ENCODE measurements around the gene KNG1. TPM values are rescaled to one million over a fixed set of nuclear protein-coding genes. Genes with fewer than 3 reads are reported as not detected.
"Not testable (repeated sequence)": the region's sequence is repeated elsewhere in the genome, so short reads cannot be mapped to it uniquely, and the experiment has no call there.

Gene KNG1
- total RNA-seq, 4 donors from 2014 or later, result not detected

DNA sequence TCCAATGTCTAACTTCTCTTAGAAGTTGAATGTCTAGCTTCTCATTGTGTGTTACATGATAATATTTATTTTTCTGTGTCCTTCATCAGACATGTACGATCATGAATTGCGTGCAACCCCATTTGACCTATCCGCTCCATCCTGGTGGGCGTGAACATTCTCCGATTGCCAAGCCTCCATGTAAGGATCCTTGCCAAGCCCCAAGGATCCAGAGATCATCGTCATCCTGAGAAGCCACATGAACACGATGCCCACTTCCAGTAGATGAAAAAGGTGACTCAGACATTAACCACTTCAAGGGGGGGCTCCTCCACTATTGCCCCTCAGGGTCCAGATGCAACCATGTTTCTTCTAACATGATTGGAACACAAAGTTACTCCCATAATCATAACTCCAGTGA lies 25.5 kb upstream of the KNG1 start:
- TF ChIP-seq POLR2A (IDR thresholded peaks at IDR 0.05), result no peak
- TF ChIP-seq, protein P1, sequence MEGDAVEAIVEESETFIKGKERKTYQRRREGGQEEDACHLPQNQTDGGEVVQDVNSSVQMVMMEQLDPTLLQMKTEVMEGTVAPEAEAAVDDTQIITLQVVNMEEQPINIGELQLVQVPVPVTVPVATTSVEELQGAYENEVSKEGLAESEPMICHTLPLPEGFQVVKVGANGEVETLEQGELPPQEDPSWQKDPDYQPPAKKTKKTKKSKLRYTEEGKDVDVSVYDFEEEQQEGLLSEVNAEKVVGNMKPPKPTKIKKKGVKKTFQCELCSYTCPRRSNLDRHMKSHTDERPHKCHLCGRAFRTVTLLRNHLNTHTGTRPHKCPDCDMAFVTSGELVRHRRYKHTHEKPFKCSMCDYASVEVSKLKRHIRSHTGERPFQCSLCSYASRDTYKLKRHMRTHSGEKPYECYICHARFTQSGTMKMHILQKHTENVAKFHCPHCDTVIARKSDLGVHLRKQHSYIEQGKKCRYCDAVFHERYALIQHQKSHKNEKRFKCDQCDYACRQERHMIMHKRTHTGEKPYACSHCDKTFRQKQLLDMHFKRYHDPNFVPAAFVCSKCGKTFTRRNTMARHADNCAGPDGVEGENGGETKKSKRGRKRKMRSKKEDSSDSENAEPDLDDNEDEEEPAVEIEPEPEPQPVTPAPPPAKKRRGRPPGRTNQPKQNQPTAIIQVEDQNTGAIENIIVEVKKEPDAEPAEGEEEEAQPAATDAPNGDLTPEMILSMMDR (IDR thresholded peaks at IDR 0.05), result no peak
- 58 to 77% methylated on average over 7 of the region's 7 CpGs for WGBS, 2 donors

DNA sequence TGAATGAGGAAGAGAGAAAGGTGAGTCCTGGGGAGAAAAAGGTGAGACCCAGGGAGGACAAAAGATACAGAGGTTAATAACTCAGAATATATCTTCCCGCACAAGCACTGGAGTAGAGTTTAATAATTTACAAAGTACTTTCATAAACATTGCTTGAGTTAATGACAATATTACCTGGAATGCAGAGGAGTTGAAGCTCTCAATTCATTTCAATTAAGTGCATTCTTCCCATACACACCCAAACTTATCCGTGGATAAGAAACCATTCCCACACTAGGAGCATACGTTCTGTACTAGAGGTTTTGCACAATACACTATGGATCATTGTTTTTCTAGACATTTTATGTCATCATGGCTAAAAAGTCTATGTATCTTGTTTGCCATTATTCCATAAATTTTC lies 23.3 kb upstream of the KNG1 start:
- H3K4me3 ChIP-seq (ENCODE audit: low read depth, poor library complexity, severe bottlenecking), result no peak overlapping the region

More for the DNA sequence above, 25.5 kb upstream of the KNG1 start:
- intact Hi-C loops (cut with DNase I; ENCODE audit: low total_unique reads), result no loop called here
- no peak overlapping the region for H3K4me3 ChIP-seq (ENCODE audit: low read depth, poor library complexity, severe bottlenecking)
- DNase-seq (ENCODE audit: low spot score in 2 of 2), result no peak

DNA sequence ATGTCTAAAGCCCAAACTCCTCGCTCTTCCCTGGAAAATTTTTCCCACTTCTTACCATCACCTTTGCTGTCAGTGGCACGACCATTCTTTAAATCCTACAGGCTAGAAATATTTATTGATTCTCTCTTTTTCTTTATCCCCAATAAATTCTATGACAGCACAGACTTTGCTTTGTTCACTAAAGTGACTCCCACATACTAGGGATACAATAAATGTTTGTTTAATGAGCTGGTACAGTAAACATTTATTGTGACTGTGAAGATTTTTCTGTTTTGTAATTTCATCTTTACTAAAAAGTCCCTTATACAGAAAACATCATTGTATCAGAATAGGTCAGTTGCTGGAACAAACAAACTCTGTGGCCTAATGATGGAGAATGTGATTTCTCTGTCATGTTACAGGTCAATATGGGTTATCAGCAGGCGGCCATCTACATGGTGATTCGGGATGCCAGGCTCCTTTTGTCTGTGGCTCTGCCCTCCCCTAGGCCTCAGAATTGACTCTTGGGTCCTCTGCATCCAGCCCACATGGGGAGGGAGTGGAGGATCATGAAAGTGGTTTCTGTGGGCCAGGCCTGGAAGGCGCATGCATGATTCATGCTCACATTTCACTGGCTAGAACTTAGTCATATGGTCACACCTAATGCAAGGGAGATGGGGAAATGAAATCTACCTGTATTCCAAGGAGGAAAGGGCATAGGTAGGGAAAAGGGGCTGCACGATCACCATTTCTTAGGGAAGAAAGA lies 22.7 kb upstream of the KNG1 start:
- intact Hi-C loops (cut with DNase I; ENCODE audit: low total_unique reads), result no loop called here
- no peak for DNase-seq (ENCODE audit: low spot score in 2 of 2)
- WGBS, 2 donors, result 80 to 82% methylated on average over 6 of the region's 6 CpGs
- no peak overlapping the region for H3K4me3 ChIP-seq (ENCODE audit: low read depth, poor library complexity, severe bottlenecking)
- no peak for TF ChIP-seq POLR2A (IDR thresholded peaks at IDR 0.05)
- TF ChIP-seq, protein P1 (IDR thresholded peaks at IDR 0.05), result no peak

More for the DNA sequence above, 23.3 kb upstream of the KNG1 start:
- WGBS, 2 donors, result 89 to 91% methylated on average over 3 of the region's 3 CpGs
- intact Hi-C loops (cut with DNase I; ENCODE audit: low total_unique reads), result no loop called here
- TF ChIP-seq, protein P1 (IDR thresholded peaks at IDR 0.05), result no peak
- no peak for TF ChIP-seq POLR2A (IDR thresholded peaks at IDR 0.05)
- no peak for DNase-seq (ENCODE audit: low spot score in 2 of 2)

DNA sequence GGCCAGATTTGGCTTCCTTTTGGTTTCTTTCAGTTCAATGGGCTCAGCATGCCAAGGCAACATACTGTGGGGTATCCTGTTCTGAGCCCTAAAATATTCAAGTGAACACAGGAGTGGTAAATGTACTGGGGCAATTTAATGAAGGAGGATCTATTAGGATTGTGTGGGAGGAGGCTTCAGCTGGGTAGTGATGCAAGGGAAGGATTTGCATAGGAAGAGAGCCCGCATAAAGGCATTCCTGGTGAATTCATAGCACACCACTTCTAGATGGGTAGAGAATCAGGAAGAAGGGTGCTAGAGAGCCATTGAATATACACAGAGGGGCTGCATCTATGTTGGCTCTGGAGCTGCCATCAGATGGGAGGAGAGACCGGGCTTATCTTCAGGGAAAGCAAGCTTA lies 20.6 kb upstream of the KNG1 start:
- H3K4me3 ChIP-seq (ENCODE audit: low read depth, poor library complexity, severe bottlenecking), result no peak overlapping the region
- DNase-seq (ENCODE audit: low spot score in 2 of 2), result no peak
- WGBS, 2 donors, result 82 to 91% methylated on average over 2 of the region's 2 CpGs
- intact Hi-C loops (cut with DNase I; ENCODE audit: low total_unique reads), result no loop called here
- TF ChIP-seq POLR2A (IDR thresholded peaks at IDR 0.05), result no peak
- TF ChIP-seq, protein P1 (IDR thresholded peaks at IDR 0.05), result no peak

DNA sequence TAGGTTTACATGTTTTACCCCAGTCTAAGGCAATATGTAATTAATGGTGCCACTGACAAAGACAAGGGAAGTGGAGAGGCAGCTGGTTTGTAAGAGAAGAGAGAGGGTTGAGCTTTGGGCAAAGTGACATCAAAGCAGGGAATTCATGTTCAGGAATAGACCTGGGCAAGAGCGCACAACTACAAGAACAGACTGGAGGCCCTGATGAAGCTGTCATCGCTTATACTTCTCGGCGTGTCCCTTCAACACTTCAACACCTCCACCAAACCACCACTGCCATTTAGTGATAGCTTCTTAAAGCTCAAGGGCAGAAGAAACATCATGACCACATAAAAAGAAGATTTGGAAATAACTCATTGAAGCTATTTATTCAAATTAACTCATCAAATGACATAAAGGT lies 19.6 kb upstream of the KNG1 start:
- intact Hi-C loops (cut with DNase I; ENCODE audit: low total_unique reads), result no loop called here
- H3K4me3 ChIP-seq (ENCODE audit: low read depth, poor library complexity, severe bottlenecking), result no peak overlapping the region
- 77 to 83% methylated on average over 4 of the region's 4 CpGs for WGBS, 2 donors
- DNase-seq (ENCODE audit: low spot score in 2 of 2), result no peak
- TF ChIP-seq, protein P1 (IDR thresholded peaks at IDR 0.05), result no peak
- no peak for TF ChIP-seq POLR2A (IDR thresholded peaks at IDR 0.05)

DNA sequence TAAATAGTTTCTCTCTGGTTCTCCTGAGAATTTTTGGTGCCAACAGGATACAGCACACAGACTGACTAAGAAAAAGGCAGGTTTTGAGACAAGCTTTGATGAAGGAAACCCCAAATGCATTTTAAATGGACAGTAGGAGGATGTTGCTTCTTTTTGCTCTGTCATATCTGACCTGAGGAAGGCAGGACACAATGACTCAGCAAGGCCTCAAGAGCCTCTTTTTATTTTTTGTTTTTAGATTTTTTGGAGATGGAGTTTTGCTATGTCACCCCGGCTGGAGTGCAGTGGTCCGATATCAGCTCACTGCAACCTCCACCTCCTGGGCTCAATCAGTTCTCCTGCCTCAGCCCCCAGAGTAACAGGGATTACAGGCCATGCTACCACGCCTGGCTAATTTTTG lies 16.9 kb upstream of the KNG1 start:
- no peak for DNase-seq (ENCODE audit: low spot score in 2 of 2)
- TF ChIP-seq, protein P1 (IDR thresholded peaks at IDR 0.05), result no peak
- TF ChIP-seq POLR2A (IDR thresholded peaks at IDR 0.05), result no peak
- WGBS, 2 donors, result 89 to 95% methylated on average over 3 of the region's 3 CpGs
- H3K4me3 ChIP-seq (ENCODE audit: low read depth, poor library complexity, severe bottlenecking), result no peak overlapping the region
- intact Hi-C loops (cut with DNase I; ENCODE audit: low total_unique reads), result no loop called here

DNA sequence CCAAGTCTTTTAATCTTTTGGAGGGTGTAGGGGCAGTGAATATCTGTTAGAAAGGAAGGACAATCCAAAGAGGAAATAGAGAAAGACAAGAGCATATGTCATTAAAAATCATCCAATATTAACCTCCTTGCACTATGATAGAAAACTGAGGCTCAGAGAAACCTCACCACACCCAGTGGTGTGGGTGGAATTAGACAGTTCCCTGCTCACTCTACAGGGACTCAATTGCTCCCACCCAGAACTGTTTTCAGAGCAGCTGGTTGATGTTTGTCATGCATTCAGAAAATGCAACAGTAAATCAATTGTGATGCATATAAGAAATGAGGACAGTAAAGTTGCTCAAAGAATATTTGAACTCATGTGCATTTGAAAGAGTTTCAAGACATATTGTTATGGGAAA lies 14.7 kb upstream of the KNG1 start:
- H3K4me3 ChIP-seq (ENCODE audit: low read depth, poor library complexity, severe bottlenecking); intact Hi-C loops (cut with DNase I; ENCODE audit: low total_unique reads); DNase-seq (ENCODE audit: low spot score in 2 of 2): not testable (repeated sequence)
